GM21515 (cell line): ENCODE measurements around the gene ADARB2.

ENCODE experiments used
- ATAC-seq: cut with Tn5 transposase; IDR thresholded peaks from one replicate; pipeline ENCODE4 v1.9.1; 2021; ENCODE audit not compliant: unreplicated experiment

ADARB2 gene

DNA sequence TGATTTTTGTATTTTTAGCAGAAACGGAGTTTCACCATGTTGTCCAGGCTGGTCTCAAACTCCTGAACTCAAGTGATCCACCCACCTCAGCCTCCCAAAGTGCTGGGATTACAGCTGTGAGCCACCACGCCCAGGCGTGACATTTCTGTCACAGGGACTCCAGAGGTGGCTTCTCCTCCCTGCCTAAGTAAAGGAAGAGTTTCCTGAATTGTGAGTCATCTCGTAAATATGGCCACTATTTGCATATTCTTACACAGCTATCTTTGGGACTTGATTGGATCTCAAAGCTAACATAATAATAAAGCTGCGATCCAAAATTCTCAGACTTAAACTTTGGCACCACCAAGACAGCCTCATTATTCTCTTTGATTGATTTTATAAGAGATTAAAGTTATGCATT, 50.1 kb downstream of the ADARB2 start:
- no peak for ATAC-seq

DNA sequence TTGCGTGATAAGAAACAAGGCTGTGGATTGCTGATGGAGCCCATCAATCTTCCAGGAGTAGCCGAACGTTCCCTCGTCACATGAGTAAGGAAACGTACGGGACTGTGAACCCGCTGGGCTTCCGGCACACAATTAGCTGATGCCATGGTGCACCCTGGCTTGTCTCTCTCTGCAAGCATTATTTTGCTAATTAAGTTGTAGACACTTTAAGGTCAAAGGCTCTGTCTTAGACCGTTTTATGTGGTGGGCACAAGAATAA, 50.9 kb downstream of the ADARB2 start:
- ATAC-seq: no peak

DNA sequence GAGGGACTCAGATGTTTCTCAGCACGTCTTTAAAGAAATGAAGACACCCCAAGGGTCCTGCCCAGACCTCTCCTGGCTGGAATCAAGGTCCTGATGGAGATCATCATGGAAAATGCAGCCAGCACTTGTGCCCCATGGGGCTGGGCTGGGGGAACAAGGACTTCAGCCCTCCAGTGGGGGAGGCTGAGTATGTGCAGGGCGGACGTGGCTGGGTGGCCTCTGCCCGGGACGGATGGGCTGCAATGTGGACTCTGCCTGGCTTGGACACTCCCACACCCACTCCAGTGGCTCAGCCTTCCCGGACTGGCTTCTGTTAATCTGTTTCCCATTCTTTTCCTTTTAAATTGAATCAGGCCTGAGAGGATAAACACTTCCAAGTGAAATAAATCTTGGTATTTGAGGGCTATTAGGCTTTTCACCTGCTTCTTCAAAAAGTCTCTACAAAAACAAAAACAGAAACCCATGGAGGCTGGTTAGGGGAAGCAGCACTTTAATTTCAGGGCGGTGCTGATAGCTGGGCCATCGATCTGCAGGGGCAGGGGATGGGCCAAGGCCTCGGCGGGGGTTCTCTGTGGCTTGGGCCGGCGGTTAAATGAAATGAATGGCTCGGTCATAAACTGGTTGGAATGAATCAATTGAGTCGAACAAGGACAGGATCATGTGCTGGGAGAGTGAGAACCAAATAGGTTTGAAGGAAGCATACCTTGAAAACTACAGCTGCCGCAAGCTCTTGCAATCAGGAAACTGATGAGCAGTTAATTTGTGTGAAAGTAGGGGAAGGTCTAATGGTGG, 51.4 kb downstream of the ADARB2 start:
- no peak for ATAC-seq

DNA sequence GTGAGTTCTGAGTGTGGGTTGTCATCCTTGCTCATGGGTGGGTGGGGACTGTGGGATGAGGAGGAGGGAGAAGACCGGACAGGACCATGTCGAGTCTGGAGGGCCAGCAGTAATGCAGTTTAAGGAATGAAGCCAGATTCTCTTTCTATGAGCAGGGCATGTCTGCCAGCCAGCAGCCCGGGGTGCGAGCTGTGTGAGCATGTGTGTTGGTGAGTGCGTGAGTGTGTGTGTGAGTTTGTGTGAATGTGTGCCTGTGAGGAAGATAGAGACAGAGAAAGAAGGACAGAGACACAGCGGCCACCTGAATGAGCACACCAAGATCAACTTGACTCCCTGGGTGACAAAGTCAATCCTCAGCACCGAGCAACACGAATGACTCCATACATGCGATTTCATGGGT, 52.3 kb downstream of the ADARB2 start:
- no peak for ATAC-seq

DNA sequence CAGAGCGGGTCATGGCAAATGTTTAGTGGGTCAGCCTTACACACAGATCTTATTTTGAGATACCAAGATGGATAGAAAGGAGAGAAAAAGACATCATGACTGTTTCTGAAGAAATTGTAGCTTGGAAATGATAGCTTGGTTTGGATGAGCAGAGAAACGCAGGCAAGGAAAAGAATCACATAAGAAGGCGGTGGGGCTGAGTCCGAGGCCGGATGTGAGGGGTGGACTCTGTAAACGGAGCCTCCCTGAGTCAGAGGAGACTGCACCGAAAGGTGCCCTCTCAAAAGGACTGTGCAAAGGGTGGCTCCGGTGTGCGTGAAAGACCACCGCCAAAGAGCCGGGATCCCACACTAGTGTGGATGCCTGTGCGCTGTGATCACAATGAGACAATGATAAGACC, 53.7 kb downstream of the ADARB2 start:
- ATAC-seq: no peak

DNA sequence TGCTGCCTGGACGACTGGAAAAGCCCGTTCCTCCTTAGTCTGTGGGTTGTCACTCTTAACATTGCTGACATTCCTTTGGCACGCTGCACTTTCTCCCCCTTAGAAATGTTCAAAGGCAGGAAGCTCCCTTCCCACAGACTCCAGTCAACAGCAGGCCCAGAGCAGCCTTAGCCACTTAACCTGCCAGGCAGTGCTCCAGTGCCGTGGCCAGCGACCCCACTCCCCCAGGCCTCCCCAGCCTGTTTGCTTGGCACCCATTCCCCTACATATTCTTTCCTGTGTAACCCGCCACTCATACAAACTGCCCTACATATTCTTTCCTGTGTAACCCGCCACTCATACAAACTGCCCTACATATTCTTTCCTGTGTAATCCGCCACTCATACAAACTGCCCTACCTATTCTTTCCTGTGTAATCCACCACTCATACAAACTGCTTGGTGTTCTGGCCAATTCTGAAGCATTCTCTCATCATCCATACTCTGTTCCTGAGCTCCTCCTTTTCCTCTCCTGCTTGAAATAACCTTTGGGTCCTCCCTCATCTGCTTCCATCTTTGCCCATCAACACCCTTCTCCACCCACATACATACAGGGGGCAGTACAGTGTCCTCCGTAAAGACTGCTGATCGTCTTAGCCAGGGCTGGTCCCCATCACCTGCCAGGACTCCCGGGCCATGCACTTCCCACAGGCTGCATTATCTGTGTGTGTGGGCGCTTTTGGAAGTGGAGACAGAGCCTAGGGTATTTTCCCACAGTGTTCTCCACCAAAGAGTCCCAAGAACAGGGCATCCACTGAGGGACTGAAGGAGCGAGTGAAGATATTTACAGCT, 57.3 kb downstream of the ADARB2 start:
- ATAC-seq: no peak

DNA sequence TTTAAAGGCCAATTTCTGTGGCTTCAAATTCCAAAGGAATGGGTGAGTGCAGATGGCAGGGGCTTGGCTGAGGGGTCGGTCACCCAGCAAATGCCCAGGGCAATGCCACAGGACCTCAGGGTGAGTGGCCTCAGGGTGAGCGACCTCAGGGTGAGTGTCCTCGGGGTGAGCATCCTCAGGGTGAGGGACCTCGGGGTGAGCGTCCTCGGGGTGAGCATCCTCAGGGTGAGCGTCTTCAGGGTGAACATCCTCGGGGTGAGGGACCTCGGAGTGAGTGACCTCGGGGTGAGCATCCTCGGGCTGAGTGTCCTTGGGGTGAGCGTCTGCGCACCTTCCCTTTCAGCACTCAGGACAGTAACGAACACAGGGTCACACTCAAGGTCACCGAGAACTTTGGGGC, 59.2 kb downstream of the ADARB2 start:
- ATAC-seq: no peak

DNA sequence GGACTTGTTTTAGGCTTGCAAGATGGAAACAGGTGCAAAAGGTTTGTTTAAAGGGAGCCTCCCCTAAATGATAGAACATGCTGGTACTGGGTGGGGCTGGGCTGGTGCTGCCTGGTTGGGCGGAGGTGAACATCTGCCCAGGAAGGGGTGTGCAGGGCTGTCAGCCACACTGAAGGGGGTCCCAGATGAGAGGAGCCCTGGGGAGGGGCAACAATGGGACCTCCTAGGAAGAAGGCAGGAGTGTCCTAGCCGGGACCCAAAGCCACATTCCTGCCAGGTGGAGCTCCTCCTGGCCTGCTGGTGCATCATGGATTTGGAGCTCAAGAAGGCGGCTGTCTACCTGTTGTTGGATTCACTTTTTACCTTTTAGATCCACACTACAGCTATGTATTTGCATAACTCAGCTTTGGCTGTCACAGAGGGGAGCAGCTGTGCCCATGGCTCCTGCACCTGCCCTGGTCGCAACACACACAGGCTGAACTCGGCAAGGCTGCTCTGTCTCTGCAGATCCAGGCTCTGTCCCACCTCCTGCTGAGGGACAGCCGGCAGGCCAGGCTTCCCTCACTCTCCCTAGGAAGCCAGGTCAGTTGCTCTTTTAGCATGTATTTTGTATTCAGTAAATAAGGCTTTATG, 59.9 kb downstream of the ADARB2 start:
- ATAC-seq: no peak

DNA sequence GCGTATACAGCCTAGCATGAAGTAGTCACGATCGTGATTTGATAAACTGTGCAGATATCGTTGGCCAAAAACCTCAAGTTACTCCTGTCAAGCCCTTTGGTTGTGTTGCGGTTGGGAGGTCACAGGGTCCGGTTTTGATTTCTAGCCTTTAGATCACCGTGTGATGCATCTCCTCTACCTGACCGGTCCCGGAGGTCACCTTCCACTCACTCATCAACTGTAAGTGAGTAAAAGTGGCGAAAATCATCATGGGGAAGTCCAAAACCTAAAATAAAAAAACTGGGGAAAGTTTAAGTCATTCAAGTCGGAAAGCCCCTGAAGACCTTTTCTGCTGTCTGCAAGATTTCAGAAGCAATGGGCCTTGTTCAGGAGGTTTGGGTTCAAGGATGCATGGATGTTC, 62.8 kb downstream of the ADARB2 start:
- peak; percentile 46 for ATAC-seq

DNA sequence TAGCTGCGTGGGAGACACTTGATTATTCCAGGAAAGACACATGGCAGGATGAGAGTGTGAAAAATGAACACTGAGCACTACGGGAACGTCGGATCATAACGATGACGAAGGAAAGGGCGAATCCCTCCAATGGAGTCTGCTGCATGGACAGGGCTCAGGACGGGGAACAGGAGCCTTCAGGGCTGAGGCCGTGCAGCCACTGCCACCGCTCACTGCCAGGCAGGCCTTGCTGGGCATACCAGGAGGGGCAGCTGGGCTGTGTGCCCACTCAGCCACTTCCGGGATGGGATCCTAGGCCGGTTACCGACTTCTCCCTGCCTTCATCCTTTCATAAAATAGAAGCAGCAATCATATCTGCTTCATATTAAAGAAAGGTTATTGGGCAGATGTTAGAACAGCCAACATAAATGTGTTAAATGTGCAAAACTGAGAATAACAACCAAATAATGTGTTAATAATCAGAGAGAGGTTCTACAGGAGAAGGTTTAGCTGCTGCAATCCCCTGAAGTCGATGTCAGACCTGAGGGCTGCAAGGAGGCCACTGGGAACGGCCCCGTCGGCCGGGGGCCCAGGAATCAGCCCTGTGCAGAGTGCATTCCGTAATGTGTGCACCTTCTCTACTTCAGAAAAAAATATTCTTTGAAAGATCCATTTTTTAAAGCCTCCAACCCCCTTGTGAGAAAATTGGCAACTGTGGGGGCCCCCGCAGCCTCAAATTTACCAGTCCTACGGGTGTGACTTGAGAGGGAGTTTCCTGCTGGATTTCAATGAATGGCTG, 63.6 kb downstream of the ADARB2 start:
- ATAC-seq: no peak

DNA sequence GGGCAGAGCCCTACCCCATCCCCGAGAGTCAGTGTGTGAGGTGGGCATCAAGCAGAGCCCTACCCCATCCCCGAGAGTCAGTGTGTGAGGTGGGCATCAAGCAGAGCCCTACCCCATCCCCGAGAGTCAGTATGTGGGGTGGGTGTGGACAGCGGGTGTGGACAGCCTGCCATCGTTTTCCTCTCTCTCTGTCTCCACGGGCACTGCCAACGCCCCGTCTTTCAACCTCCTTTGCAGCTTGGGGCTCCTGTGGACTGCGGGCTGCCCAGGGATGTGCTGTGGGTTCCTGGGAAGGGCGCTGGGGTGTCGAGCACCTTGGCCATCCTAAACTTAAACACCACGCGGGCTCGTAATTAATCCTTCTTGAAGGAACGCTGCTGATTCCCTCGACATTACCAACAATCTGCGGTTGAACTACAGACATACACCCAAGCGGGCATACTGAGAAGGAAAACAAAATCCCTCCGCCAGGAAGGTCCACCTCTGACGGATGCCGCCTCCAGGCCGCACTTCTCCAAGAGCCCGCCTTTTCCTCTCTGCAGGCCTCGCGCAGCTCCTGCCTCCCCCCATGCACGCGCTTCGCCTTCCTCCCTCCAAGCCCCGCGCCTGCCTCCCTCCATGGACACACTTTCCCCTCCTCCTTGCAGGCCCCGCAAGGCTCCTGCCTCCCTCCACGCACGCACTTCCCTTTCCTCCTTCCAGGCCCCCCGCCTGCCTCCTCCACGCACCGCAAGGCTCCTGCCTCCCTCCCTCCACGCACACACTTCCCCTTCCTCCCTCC, 65.1 kb downstream of the ADARB2 start:
- no peak for ATAC-seq

DNA sequence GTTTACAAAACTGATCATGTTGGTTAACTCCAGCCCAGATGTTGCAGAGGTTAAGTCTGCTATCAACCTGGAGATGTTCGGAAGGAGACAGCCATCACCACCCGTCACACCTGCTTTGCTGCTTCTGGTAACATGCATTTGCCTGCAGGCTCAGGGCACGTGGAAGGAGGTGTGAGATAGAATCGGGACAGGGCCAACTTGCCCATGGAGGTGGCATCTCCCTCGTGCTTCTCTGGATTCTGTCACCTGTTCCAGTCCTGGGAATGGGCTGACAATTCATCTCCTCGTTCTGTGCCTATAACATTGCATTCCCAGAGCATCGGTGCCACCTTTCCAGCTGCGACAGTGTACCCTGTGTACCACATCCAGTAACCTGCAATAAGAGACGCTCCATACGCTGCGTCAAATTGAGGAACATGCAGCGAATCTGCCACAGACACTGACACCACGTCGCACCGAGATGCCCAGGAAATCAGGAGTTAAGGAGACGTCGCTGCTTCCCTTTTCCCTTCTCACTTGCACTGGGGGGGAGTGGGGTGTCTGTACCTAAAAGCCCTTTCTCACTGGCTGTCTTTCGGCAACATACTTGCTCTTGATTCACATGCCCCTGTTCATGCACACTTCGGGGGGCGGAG, 65.8 kb downstream of the ADARB2 start:
- ATAC-seq: no peak

DNA sequence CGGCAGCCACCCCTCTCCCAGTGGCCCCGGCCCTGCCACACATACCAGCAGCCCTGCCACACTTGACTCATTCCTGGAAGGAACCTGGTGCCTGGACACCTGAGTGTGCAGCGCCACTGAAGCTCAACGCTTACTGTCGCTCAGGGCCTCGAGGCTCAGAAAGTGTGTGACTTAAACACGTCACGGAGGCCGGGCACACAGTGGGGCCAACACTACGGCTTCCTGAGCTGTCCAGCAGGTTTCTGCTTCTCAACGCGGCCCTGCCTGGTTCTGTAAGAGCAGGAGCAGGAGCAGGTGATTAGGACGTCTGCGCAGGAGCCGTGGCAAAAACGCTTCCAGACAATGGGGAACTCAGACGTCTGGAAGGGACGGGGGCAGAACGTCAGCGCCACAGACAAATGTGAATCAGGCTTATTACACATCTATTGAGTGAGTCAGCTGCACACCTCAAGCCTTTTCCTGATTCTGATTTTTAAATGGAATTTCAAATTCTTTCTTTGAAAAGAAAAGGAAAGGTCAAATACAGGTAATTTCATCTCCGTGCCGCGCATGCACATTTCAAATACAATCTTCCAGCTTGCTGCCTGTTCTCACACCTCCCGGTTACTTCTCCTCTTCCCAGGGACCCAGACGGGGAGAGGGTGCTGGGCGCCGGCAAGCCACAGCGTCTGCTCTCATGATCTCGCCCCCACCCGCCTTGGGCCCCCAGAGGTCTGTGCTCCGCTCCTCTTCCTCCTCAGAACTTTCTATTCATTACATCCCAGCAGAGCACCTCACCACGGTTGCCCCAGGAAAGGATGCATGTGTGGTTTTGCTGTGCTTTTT, 66.6 kb downstream of the ADARB2 start:
- ATAC-seq: no peak

DNA sequence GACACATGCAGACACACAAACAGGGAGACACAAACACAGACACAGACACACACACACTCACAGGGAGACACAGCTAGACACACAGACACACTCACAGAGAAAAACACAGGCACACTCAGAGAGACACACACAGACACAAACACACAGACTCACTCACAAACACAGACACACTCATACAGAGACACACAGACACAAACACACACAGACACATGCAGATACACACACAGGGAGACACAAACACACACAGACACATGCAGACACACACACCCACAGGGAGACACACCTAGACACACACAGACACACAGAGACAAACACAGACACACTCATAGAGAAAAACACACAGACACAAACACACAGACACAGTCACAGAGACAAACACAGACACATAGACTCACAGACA, 67.9 kb downstream of the ADARB2 start:
- ATAC-seq: no peak

DNA sequence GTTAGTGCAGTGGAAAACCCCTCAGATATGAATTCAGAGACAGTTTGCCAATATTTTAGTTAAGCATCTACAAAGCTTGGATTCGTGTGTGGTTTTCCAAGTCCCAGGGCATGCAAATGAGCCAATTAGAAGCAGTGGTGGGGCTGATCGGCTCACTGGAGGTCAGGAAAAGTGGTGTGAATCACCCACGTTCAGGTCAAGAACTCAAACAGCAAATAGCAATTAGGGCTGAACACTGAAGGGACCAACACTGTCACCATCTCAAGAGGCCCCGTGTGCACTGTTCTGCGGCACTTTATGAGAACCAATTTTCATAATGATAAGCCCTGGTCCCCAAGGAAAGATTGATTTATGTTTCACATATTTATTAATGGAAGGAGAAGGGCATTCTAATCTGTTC, 68.9 kb downstream of the ADARB2 start:
- no peak for ATAC-seq

DNA sequence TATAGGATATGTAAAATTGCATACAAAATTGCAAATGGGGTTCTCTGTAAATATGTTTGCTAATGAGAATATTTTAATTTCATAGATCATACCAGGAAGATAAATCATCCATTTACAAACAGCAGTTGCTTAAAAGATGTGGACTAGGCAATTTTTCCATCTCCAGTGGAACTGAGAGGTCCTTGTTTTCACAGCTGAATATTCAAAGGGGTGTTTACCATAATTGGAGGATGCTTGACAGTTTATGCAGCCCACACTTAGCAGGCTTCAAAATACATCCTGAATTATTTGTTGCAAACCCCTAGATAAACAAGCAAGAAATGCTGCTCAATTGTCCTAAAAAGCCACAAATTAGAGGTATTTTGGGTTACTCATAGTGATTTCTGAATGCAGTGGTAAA, 69.9 kb downstream of the ADARB2 start:
- no peak for ATAC-seq

DNA sequence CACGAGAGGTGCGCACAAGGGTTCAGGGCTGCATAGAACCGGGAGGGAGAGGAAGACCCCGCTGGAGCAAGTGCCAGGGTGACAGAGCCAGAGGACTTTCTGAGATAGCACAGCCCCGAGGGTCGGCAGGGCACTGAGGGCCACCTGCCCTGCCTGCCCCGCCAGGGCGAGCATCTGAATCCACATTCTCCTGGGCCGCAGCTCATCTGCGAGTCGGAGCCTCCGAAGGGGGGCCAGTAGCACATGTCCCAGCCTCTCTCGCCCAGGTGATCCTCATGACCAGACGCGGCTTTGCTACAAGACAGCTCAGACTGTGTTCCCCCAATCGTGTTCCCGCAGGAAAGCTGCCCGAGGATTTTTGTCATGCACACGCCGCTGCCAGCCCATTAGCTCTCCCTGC, 71.2 kb downstream of the ADARB2 start:
- ATAC-seq: no peak

DNA sequence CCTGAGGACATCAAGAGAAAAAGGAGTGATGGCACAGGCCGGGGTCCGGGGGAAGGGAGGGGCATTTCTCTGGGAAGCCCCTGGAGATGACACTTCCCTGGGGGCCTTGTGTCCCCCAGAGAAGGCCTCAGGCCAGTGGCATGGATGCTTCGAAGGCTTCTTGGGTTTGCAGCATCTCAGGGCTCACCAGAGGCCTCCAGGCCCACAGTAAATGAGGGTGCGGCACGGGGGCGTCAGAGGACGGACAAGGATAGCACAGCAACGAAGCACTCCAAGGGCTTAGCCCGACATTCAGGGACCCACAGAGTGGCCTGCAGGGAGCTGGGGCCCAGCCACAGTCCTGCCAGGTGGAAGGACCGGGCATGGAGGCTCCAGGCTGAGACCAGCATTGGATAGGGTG, 71.6 kb downstream of the ADARB2 start:
- ATAC-seq: no peak

DNA sequence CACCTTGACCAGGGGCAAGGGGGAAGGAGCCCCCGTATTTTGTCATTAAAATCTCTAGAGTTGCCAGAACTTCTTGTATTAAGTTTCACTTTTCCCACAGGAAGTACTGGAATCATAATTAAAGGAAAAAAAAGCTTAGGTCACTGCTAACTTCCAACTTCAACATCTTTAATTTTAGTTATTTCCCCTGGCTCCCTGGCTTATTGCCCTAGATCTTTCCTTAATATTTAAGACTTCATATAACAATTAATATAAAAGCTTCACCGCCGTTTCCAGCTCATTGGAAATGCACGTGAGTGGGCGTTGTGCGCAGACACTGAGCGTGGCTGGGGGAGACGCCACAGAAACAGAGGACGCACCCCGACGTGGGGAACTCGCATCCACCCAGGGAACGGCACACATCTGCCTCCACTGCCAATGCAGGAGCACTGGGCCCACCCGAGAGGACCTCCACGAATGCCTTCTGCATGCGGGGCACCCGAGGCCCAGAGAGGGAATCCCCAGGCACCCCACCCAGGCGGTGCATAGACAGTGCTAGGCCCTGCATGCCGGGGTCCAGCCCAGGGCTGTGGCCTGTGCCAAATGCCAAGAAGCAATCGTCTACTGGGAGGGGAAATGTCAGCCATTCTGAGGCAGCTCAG, 72.2 kb downstream of the ADARB2 start:
- ATAC-seq: no peak
